Choroid plexus epithelial cell (primary cell): ENCODE data around the gene SLC25A24.
"Not testable (repeated sequence)": the region's sequence is repeated elsewhere in the genome, so short reads cannot be mapped to it uniquely, and the experiment has no call there.

ENCODE experiments used
- DNase-seq: peaks from one replicate; pipeline ENCODE4 v3.0.0-alpha.2; 2010; ENCODE audit warnings: low read depth
- H3K4me3 ChIP-seq: 2 replicates; pipeline ENCODE4 v1.5.1; 2011; ENCODE audit warnings: low read depth, mild to moderate bottlenecking, control low read depth, low read length, moderate library complexity
- TF ChIP-seq, protein P1 (sequence below): conservative IDR thresholded peaks from 2 replicates; pipeline ENCODE4 v1.5.1; 2011; ENCODE audit warnings: low read depth, mild to moderate bottlenecking, control low read depth, inconsistent platforms, low read length, moderate library complexity

Gene SLC25A24

DNA sequence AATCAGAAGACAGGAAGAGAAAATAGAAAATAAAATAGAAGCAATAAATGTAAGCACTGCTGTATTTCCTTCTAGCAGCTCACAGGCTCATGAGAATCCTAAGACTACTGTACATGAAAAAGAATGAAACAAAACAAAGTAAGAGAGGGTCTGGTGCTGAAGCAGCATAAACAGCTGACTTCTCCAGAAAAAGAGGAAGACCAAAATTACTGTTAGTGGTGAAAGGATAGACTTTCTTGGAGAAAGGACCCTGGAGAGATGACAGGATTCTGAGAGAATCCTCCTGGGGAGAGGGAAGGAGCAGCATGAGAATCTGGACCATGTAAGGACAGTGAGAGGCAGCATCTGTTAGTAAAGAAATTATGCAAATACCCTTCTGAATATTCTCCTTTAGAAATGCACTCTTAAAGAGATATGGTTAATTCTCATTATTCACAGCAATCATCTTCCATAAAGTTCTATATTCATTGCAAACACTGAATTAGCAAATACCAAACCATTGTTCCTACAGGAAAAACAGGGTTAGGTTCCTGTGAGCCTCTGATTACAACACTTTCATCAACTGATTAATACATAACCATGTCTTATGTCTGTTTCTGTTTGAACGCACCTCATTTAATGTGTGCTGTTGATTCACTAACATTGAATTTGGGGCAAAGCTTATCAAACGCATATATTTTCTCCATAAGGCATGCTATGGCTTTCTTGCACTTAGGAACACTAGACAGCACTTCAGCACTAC, 17.0 kb downstream of the SLC25A24 start:
- no peak overlapping the region for H3K4me3 ChIP-seq
- no peak for DNase-seq
- TF ChIP-seq, protein P1, sequence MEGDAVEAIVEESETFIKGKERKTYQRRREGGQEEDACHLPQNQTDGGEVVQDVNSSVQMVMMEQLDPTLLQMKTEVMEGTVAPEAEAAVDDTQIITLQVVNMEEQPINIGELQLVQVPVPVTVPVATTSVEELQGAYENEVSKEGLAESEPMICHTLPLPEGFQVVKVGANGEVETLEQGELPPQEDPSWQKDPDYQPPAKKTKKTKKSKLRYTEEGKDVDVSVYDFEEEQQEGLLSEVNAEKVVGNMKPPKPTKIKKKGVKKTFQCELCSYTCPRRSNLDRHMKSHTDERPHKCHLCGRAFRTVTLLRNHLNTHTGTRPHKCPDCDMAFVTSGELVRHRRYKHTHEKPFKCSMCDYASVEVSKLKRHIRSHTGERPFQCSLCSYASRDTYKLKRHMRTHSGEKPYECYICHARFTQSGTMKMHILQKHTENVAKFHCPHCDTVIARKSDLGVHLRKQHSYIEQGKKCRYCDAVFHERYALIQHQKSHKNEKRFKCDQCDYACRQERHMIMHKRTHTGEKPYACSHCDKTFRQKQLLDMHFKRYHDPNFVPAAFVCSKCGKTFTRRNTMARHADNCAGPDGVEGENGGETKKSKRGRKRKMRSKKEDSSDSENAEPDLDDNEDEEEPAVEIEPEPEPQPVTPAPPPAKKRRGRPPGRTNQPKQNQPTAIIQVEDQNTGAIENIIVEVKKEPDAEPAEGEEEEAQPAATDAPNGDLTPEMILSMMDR: no peak

DNA sequence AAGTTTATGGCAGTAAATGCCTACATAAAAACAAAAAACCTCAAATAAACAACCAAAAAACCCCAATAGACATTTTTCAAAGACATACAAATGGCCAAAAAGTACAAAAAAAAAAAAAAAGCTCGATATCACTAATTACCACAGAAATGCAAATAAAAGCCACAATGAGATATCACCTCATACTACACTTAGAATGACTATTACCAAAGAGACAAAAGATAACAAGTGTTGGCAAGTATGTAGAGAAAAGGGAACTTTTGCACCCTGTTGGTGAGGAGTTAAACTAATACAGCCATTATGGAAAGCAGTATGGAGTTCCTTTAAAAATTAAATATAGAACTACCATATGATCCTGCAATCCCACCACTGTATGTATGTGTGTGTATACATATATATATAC, 21.1 kb downstream of the SLC25A24 start:
- no peak overlapping the region for H3K4me3 ChIP-seq
- TF ChIP-seq, protein P1: no peak

DNA sequence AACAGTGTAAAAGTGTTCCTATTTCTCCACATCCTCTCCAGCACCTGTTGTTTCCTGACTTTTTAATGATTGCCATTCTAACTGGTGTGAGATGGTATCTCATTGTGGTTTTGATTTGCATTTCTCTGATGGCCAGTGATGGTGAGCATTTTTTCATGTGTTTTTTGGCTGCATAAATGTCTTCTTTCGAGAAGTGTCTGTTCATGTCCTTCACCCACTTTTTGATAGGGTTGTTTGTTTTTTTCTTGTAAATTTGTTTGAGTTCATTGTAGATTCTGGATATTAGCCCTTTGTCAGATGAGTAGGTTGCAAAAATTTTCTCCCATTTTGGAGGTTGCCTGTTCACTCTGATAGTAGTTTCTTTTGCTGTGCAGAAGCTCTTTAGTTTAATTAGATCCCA, 37.7 kb downstream of the SLC25A24 start:
- DNase-seq, H3K4me3 ChIP-seq: not testable (repeated sequence)

More for the DNA sequence above, 21.1 kb downstream of the SLC25A24 start:
- DNase-seq: no peak

DNA sequence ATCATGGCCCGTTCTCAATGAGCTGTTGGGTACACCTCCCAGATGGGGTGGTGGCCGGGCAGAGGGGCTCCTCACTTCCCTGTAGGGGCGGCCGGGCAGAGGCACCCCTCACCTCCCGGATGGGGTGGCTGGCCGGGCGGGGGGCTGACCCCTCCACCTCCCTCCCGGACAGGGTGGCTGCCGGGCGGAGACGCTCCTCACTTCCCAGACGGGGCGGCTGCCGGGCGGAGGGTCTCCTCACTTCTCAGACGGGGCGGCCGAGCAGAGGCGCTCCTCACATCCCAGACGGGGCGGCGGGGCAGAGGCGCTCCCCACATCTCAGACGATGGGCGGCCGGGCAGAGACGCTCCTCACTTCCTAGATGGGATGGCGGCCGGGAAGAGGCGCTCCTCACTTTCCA, 40.2 kb downstream of the SLC25A24 start:
- H3K4me3 ChIP-seq, DNase-seq: not testable (repeated sequence)

DNA sequence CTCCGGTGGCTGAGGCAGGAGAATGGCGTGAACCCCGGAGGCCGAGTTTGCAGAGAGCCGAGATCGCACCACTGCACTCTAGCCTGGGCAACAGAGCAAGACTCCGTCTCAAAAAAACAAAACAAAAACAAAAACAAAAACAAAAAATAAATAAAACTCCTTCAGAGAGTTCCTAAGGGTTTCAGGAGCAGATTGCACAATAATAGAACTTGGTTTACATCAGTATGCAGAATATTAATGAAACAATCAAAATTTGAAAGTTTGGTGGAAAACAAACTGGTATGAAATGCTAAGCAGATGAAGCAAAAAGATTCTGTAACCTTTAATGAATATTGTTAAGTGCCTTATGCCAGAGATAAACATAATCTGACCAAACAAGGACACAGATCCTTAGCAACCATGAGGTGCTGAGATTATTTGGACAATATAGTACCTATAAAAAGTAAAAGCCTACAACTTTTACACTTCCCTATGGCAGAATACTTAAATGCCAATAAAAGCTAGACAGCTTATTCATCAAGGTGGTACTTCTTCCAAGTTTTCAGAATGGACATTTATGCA, 41.2 kb downstream of the SLC25A24 start:
- no peak overlapping the region for H3K4me3 ChIP-seq
- no peak for DNase-seq
- TF ChIP-seq, protein P1: no peak

DNA sequence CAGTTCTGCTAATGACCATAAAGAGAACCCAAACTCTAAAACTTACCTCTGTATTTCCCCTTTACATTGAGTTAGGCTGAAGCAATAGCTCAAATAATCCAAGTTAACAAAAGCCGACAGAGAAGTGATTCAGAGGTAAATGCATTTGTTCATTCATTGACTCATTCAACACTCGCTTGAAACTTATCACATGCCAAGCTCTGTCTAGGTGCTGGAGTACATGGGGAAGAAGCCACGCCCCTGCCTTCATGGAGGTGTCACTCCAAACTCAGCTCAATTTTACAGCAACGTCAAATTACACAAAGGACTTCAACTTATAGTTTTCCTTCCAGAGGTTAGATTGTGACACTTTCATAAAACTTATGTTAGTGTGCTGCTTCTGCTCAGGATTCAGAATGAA, 45.8 kb downstream of the SLC25A24 start:
- no peak for DNase-seq
- TF ChIP-seq, protein P1: no peak
- H3K4me3 ChIP-seq: no peak overlapping the region

DNA sequence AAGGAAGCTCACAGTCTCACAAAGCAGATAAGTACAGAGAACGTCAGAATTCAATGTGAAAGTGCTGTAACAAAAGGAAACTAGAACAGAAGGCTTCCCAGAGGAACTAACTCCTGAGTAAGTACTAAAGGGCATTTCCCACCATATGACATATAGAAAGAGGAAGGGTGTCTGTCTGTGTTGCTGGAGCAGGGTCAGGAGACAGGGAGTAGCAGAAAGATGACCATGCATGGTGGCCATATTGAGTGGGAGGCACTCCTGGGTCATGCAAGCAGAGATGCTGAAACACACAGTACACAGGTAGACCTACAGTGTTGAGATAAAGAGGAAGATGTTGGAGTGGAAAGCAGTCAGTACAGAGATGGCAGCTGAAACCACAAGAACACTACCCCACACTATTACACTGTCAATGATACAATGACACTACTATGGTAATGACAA, 47.3 kb downstream of the SLC25A24 start:
- TF ChIP-seq, protein P1: no peak
- no peak overlapping the region for H3K4me3 ChIP-seq
- DNase-seq: no peak

DNA sequence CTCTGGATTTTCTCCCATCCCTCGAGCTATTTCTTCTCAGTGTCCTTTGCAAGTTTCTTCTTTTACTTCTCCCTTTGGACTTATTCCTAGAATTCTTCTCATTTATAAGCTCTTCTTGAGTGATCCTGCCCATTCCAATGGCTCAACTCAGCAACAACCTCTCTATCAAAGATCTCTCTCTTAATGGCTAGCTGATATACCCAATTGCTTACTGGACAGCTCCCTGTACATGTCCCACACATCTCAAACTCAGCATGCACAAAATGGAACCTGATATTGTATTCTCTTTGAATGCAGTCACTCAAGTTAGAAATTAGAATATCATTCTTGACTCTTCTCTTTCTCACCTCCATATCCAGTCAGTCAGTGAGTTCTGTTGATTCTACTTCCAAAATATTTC, 48.6 kb downstream of the SLC25A24 start:
- no peak for DNase-seq
- TF ChIP-seq, protein P1: no peak
- H3K4me3 ChIP-seq: no peak overlapping the region
